HEK293 (cell line): ENCODE measurements around the gene POLR2E.
"Not testable (repeated sequence)": the region's sequence is repeated elsewhere in the genome, so short reads cannot be mapped to it uniquely, and the experiment has no call there.

Experiments used
- CTCF ChIA-PET: fragments of 350-600 bp; formaldehyde crosslinking; extraction: SDS; loops from one replicate; lab custom pipeline; 2021; ENCODE audit warnings: antibody characterized with exemption; lab: Yijun Ruan, JAX
- POLR2A ChIA-PET: fragments of 300-600 bp; formaldehyde crosslinking; extraction: SDS; loops from one replicate; lab custom pipeline; 2020; ENCODE audit warnings: antibody characterized with exemption, inconsistent platforms; lab: Yijun Ruan, JAX
- H3K27ac ChIP-seq: fragments of 200-500 bp; sonication (Bioruptor generic); 2 replicates; pipeline ENCODE4 v1.5.1; 2014; ENCODE audit warnings: low read depth, low read length, control low read depth, inconsistent platforms; ENCODE audit errors: extremely low read depth
- H3K36me3 ChIP-seq, 2 experiments: fragments of 200-500 bp in 1 of 2; sonication (Bioruptor generic) in 1 of 2; 1 replicate in 1 of 2; 2 replicates in 1 of 2; pipeline ENCODE4 v1.5.1; 2014 to 2017; ENCODE audit warnings: inconsistent platforms in 2 of 2, low read length in 2 of 2; ENCODE audit not compliant: control insufficient read depth in 2 of 2, insufficient read depth in 1 of 2
- H3K4me1 ChIP-seq: fragments of 200-500 bp; sonication (Bioruptor generic); 2 replicates; pipeline ENCODE4 v1.5.1; 2014; ENCODE audit warnings: mild to moderate bottlenecking, low read length, inconsistent platforms; ENCODE audit not compliant: control insufficient read depth, insufficient read depth
- H3K4me3 ChIP-seq: 2 replicates; pipeline ENCODE4 v1.5.1; 2011; ENCODE audit warnings: low read depth, mild to moderate bottlenecking, control low read depth, low read length, moderate library complexity
- H3K9me3 ChIP-seq: fragments of 200-500 bp; sonication (Bioruptor generic); 2 replicates; pipeline ENCODE4 v1.5.1; 2014; ENCODE audit warnings: low read depth, low read length, inconsistent platforms; ENCODE audit not compliant: control insufficient read depth, insufficient read depth
- BCL11B ChIP-seq: fragments of 450-650 bp; formaldehyde crosslinking; IDR thresholded peaks from 2 replicates; pipeline ENCODE4 v1.5.1; 2016; ENCODE audit warnings: low read depth, missing biosample characterization, missing genetic modification characterization
- GLIS2 ChIP-seq: fragments of 450-650 bp; formaldehyde crosslinking; IDR thresholded peaks from 2 replicates; pipeline ENCODE4 v1.5.1; 2016; ENCODE audit warnings: missing biosample characterization, missing genetic modification characterization
- KLF10 ChIP-seq: fragments of 450-650 bp; IDR thresholded peaks from 2 replicates; pipeline ENCODE4 v1.5.1; 2018; ENCODE audit warnings: missing biosample characterization, mild to moderate bottlenecking, missing genetic modification characterization
- SETDB1 ChIP-seq: IDR thresholded peaks from one replicate; pipeline ENCODE4 v1.6.1; 2017; ENCODE audit warnings: mild to moderate bottlenecking, low read length, moderate library complexity, mixed read lengths; ENCODE audit not compliant: insufficient read length
- YY1 ChIP-seq: fragments of 450-650 bp; formaldehyde crosslinking; IDR thresholded peaks from 2 replicates; pipeline ENCODE4 v1.5.1; 2018; ENCODE audit warnings: missing biosample characterization, missing genetic modification characterization
- ZBTB20 ChIP-seq: fragments of 450-650 bp; formaldehyde crosslinking; IDR thresholded peaks from 2 replicates; pipeline ENCODE4 v1.5.1; 2016; ENCODE audit warnings: missing biosample characterization, missing genetic modification characterization
- ZNF138 ChIP-seq: fragments of 450-650 bp; formaldehyde crosslinking; IDR thresholded peaks from 2 replicates; pipeline ENCODE4 v1.5.1; 2016; ENCODE audit warnings: missing biosample characterization, missing genetic modification characterization, borderline replicate concordance
- ZNF266 ChIP-seq: fragments of 450-650 bp; formaldehyde crosslinking; IDR thresholded peaks from 2 replicates; pipeline ENCODE4 v1.5.1; 2016; ENCODE audit warnings: missing biosample characterization, missing genetic modification characterization, low read depth
- ZNF426 ChIP-seq: fragments of 450-650 bp; formaldehyde crosslinking; IDR thresholded peaks from 2 replicates; pipeline ENCODE4 v1.5.1; 2017; ENCODE audit warnings: missing biosample characterization, missing genetic modification characterization, mild to moderate bottlenecking, inconsistent platforms, moderate library complexity
- ZNF510 ChIP-seq: fragments of 450-650 bp; formaldehyde crosslinking; IDR thresholded peaks from 2 replicates; pipeline ENCODE4 v1.5.1; 2018; ENCODE audit warnings: mild to moderate bottlenecking, missing genetic modification characterization, missing biosample characterization; ENCODE audit not compliant: insufficient replicate concordance
- ZNF600 ChIP-seq: fragments of 450-650 bp; formaldehyde crosslinking; IDR thresholded peaks from 2 replicates; pipeline ENCODE4 v1.5.1; 2016; ENCODE audit warnings: missing biosample characterization, missing genetic modification characterization
- ZNF664 ChIP-seq: fragments of 450-650 bp; formaldehyde crosslinking; IDR thresholded peaks from 2 replicates; pipeline ENCODE4 v1.5.1; 2016; ENCODE audit warnings: missing biosample characterization, missing genetic modification characterization
- ZNF707 ChIP-seq: fragments of 450-650 bp; formaldehyde crosslinking; IDR thresholded peaks from 2 replicates; pipeline ENCODE4 v1.5.1; 2016; ENCODE audit warnings: missing biosample characterization, missing genetic modification characterization
- TF ChIP-seq, protein P1 (sequence below): fragments of 450-650 bp; formaldehyde crosslinking; IDR thresholded peaks from 2 replicates; pipeline ENCODE4 v1.5.1; 2017; ENCODE audit warnings: missing biosample characterization, missing genetic modification characterization
- TF ChIP-seq, protein P2 (sequence below): fragments of 450-650 bp; formaldehyde crosslinking; IDR thresholded peaks from 2 replicates; pipeline ENCODE4 v1.5.1; 2016; ENCODE audit warnings: missing biosample characterization, missing genetic modification characterization

Gene POLR2E

DNA sequence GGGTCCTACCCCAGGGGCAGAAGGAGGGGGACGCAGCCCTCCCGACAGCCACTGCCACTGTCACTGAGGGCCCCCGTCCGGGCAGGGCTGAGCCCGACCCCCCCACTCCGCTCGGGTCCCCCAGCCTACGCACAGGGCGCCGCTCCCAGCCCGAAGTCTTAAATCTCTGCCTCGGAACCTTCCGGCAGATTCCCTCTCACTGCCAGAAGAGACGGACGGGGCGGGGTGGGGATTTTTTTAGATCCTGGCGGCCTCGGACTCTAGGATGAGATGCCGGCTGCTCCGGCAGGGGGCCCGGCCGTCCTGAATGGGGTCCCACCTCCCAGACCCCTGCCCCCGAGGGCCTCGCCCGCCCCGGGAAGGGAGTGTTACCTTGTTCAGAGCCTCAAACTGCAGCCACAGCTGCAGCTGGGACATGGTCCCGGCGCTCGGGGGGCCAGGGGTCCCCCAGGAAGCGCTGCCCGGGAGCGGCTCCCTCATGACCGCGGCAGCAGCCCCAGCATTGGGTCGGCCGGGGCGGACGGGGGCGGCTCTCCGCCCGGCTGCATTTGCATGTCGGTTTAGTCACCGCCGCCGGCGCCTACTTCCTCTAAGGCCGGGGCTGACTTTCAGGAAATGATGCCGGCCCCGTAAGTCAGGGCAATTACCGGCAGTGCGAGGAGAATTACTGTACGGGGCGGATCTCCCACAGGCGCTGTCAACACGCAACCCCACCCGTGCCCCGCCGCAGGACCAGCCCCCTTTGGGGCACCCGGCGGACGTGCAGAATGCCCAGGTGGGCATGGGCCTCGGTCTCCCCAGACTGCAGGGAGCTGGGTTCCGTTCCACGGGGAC, 36.8 kb upstream of the POLR2E start (continued):
- TF ChIP-seq ZNF138 (tag by site-specific recombination): no peak

DNA sequence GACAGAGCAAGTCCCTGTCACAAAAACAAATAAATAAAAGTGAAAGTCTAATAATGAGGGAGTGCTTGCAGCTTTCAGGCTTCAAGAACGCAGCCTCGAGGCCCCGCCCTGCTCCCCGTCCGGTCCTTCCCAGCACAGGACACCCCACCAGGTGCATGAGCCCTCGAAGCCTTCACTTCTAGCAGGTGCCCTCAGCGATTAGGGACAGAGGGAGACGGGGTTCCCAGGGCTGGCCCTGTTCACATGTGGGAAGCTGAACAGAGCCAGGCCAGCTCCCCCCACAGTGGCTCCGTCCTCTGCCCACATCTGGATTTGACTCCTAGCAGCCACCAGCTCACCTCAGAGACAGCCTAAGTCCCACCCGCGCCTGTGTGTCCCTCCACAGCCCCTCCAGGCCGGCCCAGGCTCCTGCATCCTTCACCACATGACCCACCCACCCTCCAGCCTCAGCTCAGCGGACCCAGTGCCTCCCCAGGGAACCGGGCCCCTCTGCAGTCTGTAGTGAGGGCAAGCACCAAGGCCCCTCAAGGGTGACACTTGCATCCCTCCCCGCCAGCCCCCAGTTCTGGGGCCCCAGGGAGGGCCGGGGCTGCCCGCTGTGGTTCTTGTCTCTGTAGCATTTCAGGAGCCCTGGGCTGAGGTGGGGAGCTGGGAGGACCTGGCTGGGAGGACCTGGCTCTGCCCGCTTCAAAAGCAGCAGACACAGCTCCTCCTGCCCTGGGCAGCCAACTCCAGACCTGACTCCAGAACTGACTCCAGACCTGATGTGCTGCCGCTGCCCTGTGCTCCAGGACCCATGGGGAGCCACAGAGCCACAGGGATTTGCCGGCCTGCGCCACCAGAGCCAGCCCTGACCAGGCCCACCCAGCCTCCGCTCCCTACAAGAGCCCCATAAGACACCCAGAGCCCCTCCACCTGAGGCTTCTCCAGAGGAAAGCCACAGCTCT, 35.9 kb upstream of the POLR2E start:
- TF ChIP-seq ZNF266 (tag by site-specific recombination): no peak
- TF ChIP-seq ZNF600: peak; percentile 82
- no peak for TF ChIP-seq BCL11B (tag by site-specific recombination)
- no peak for TF ChIP-seq KLF10 (tag by site-specific recombination)
- TF ChIP-seq YY1 (tag by site-specific recombination): no peak
- TF ChIP-seq ZNF426 (tag by site-specific recombination): no peak
- TF ChIP-seq, protein P1, sequence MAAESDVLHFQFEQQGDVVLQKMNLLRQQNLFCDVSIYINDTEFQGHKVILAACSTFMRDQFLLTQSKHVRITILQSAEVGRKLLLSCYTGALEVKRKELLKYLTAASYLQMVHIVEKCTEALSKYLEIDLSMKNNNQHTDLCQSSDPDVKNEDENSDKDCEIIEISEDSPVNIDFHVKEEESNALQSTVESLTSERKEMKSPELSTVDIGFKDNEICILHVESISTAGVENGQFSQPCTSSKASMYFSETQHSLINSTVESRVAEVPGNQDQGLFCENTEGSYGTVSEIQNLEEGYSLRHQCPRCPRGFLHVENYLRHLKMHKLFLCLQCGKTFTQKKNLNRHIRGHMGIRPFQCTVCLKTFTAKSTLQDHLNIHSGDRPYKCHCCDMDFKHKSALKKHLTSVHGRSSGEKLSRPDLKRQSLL (tag by site-specific recombination): peak; percentile 24; the same call in 1 of the 2 replicates
- Histone ChIP-seq H3K27ac (no peak overlapping the region), H3K4me1 (0 out of 2 replicates have a peak, but pooled peaks cover 2% of the 10 kb centered on the region), H3K4me3 (no peak overlapping the region), H3K36me3 (peaks cover 0 to 25% of the 10 kb centered on the region in 2 experiments; a peak in 2 of 3 replicates), H3K9me3 (no peaks in the 10 kb centered on the region)
- ChIA-PET CTCF (interaction anchor here (0.5 to 1.3 kb wide), 2 partner anchors 18 to 99 kb away, joined by 3 to 5 read pairs; no protein-coding TSS in a partner anchor), POLR2A (interaction anchor here (0.6 to 0.9 kb wide), 2 partner anchors 28 to 91 kb away, joined by 3 read pairs; partner anchors contain the start of gene ABCA7)

DNA sequence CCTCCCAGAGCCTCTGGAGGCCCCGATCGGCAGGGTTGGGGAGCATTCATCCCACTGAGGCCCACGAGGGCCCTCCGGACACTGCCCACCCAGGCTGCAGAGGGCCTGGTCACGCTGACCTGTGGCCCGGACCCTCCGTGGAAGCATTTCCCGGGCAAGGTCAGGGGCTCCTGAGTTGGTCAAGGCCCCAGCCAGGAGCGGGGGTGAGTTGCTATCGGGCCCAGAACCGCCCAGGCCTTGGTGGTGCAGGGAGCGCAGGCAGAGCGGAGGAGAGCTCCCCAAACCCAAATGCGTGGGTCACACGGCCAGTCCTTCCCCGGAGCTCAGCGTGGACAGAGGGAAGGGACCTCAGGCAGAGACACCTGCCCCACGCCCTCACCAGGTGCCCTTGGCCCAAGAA, 34.4 kb upstream of the POLR2E start:
- H3K4me1 ChIP-seq: 0 out of 2 replicates have a peak, but pooled peaks cover 2% of the 10 kb centered on the region
- no peak overlapping the region for H3K27ac ChIP-seq
- H3K9me3 ChIP-seq: no peaks in the 10 kb centered on the region
- no peak for TF ChIP-seq ZNF664 (tag by site-specific recombination)
- no peak for TF ChIP-seq GLIS2 (tag by site-specific recombination)
- no peak for TF ChIP-seq SETDB1
- TF ChIP-seq ZNF707 (tag by site-specific recombination): no peak
- TF ChIP-seq ZNF510: no peak
- TF ChIP-seq ZBTB20 (tag by site-specific recombination): no peak
- H3K4me3 ChIP-seq: no peak overlapping the region
- ChIA-PET CTCF (interaction anchor here (0.5 to 2.1 kb wide), 3 partner anchors 16 to 207 kb away, joined by 3 to 4 read pairs (median 4); no protein-coding TSS in a partner anchor), POLR2A (no interaction called here)
- H3K36me3 ChIP-seq: peaks cover 0 to 28% of the 10 kb centered on the region in 2 experiments; a peak in 2 of 3 replicates

DNA sequence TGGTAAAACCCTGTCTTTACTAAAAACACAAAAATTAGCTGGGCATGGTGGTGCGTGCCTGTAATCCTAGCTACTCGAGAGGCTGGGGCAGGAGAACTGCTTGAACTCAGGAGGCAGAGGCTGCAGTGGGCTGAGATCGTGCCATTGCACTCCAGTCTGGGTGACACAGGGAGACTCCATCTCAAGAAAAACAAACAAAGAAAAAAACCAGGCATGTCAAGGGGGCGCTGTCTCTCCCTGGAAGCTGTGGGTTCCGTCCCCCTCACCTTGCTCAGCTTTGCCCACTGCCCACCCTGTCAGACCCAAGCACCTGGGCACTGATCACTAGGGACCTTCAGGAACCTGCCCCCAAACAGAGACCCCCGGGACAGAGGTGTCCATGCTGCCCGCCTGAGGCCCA, 33.9 kb upstream of the POLR2E start:
- H3K4me3 ChIP-seq, POLR2A ChIA-PET, H3K4me1 ChIP-seq, H3K27ac ChIP-seq, H3K9me3 ChIP-seq: not testable (repeated sequence)
- peaks cover 0 to 27% of the 10 kb centered on the region in 2 experiments; a peak in 2 of 3 replicates for H3K36me3 ChIP-seq
- CTCF ChIA-PET: interaction anchor here (2.1 kb wide), 1 partner anchor 16 kb away, joined by 4 read pairs; no protein-coding TSS in a partner anchor
- peak; percentile 42; the same call in 1 of the 2 replicates for TF ChIP-seq ZNF664 (tag by site-specific recombination)
- TF ChIP-seq, protein P2, sequence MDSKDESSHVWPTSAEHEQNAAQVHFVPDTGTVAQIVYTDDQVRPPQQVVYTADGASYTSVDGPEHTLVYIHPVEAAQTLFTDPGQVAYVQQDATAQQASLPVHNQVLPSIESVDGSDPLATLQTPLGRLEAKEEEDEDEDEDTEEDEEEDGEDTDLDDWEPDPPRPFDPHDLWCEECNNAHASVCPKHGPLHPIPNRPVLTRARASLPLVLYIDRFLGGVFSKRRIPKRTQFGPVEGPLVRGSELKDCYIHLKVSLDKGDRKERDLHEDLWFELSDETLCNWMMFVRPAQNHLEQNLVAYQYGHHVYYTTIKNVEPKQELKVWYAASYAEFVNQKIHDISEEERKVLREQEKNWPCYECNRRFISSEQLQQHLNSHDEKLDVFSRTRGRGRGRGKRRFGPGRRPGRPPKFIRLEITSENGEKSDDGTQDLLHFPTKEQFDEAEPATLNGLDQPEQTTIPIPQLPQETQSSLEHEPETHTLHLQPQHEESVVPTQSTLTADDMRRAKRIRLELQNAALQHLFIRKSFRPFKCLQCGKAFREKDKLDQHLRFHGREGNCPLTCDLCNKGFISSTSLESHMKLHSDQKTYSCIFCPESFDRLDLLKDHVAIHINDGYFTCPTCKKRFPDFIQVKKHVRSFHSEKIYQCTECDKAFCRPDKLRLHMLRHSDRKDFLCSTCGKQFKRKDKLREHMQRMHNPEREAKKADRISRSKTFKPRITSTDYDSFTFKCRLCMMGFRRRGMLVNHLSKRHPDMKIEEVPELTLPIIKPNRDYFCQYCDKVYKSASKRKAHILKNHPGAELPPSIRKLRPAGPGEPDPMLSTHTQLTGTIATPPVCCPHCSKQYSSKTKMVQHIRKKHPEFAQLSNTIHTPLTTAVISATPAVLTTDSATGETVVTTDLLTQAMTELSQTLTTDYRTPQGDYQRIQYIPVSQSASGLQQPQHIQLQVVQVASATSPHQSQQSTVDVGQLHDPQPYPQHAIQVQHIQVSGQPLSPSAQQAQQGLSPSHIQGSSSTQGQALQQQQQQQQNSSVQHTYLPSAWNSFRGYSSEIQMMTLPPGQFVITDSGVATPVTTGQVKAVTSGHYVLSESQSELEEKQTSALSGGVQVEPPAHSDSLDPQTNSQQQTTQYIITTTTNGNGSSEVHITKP (tag by site-specific recombination): peak; percentile 83
